K562 (cell line): ENCODE data around the gene PMVK. TPM values are rescaled to one million over a fixed set of nuclear protein-coding genes. Genes with fewer than 3 reads are reported as not detected.

Experiments used
- ARID1B ChIP-seq: fragments of 450-650 bp; IDR thresholded peaks from 2 replicates; pipeline ENCODE4 v1.6.1; 2016; ENCODE audit warnings: antibody characterized with exemption, mild to moderate bottlenecking, inconsistent platforms
- ATF7 ChIP-seq: fragments of 450-650 bp; IDR thresholded peaks from 2 replicates; pipeline ENCODE4 v1.7.1; 2014; ENCODE audit warnings: mild to moderate bottlenecking, moderate library complexity
- BACH1 ChIP-seq: fragments of 200-800 bp; sonication (Bioruptor generic); IDR thresholded peaks from 2 replicates; pipeline ENCODE4 v1.6.1; 2016; ENCODE audit warnings: missing genetic modification characterization, missing compliant biosample characterization
- CAMTA2 ChIP-seq: fragments of 250-450 bp; sonication (Bioruptor Pico); conservative IDR thresholded peaks from 2 replicates; pipeline ENCODE4 v1.5.1; 2022
- CHD1 ChIP-seq: fragments of 200-600 bp; sonication (generic); IDR thresholded peaks from one replicate; pipeline ENCODE4 v1.6.1; 2012; ENCODE audit warnings: mild to moderate bottlenecking, moderate library complexity, low read length, inconsistent platforms
- CSDE1 ChIP-seq, 2 experiments: fragments of 450-650 bp; IDR thresholded peaks; 2 replicates each; pipeline ENCODE4 v1.6.1; 2016; ENCODE audit warnings: mild to moderate bottlenecking in 1 of 2
- EGR1 ChIP-seq: fragments of 450-650 bp; conservative IDR thresholded peaks from 2 replicates; pipeline ENCODE4 v1.6.1; 2017; ENCODE audit warnings: mild to moderate bottlenecking
- FOXA3 ChIP-seq, 2 experiments: fragments of 450-650 bp in 1 of 2; sonication (generic) in 1 of 2; formaldehyde crosslinking; IDR thresholded peaks in 1 of 2; conservative IDR thresholded peaks in 1 of 2; 2 replicates each; pipeline versions ENCODE4 v1.4.0 to v1.8.0; 2020 to 2022; ENCODE audit warnings: mild to moderate bottlenecking in 2 of 2, missing genetic modification reagents in 1 of 2
- GABPB1 ChIP-seq: sonication (generic); formaldehyde crosslinking; IDR thresholded peaks from 2 replicates; pipeline ENCODE4 v1.8.0; 2022; ENCODE audit warnings: mild to moderate bottlenecking, missing genetic modification reagents
- KAT2B ChIP-seq: IDR thresholded peaks from one replicate; pipeline ENCODE4 v1.6.1; 2012; ENCODE audit warnings: low read depth, mild to moderate bottlenecking, control low read depth, inconsistent platforms, low read length, moderate library complexity
- KDM4B ChIP-seq, 2 experiments: fragments of 450-650 bp in 1 of 2; sonication (generic) in 1 of 2; IDR thresholded peaks; 2 replicates each; pipeline ENCODE4 v1.6.1; 2016 to 2017; ENCODE audit warnings: borderline replicate concordance in 2 of 2, antibody characterized with exemption in 1 of 2, low read depth in 1 of 2, mild to moderate bottlenecking in 1 of 2
- MAFG ChIP-seq: fragments of 450-650 bp; conservative IDR thresholded peaks from 2 replicates; pipeline ENCODE4 v1.6.1; 2016; ENCODE audit warnings: missing genetic modification characterization, missing compliant biosample characterization
- MYBL2 ChIP-seq, 2 experiments: fragments of 450-650 bp in 1 of 2; sonication (generic) in 1 of 2; formaldehyde crosslinking in 1 of 2; IDR thresholded peaks; 2 replicates each; pipeline versions ENCODE4 v1.6.1 to v1.8.1; 2017 to 2022; ENCODE audit warnings: borderline replicate concordance in 1 of 2, inconsistent platforms in 1 of 2, low read depth in 1 of 2, mild to moderate bottlenecking in 1 of 2, missing genetic modification reagents in 1 of 2, moderate library complexity in 1 of 2
- NRF1 ChIP-seq, 2 experiments: fragments of 450-650 bp; IDR thresholded peaks in 1 of 2; conservative IDR thresholded peaks in 1 of 2; 2 replicates each; pipeline ENCODE4 v1.6.1; 2014; ENCODE audit warnings: mild to moderate bottlenecking in 2 of 2
- PCBP1 ChIP-seq: fragments of 200-400 bp; formaldehyde crosslinking; IDR thresholded peaks from 2 replicates; pipeline ENCODE4 v1.6.1; 2018; ENCODE audit warnings: mild to moderate bottlenecking, low read depth, low read length; ENCODE audit not compliant: poor library complexity, severe bottlenecking
- POLR2AphosphoS5 ChIP-seq: IDR thresholded peaks from 2 replicates; pipeline ENCODE4 v1.6.1; 2011; ENCODE audit warnings: mild to moderate bottlenecking, low read depth, low read length, moderate library complexity; ENCODE audit not compliant: control insufficient read depth, insufficient read depth
- PTTG1 ChIP-seq: fragments of 450-650 bp; IDR thresholded peaks from 2 replicates; pipeline ENCODE4 v1.6.1; 2016; ENCODE audit warnings: low read depth, mild to moderate bottlenecking, missing genetic modification characterization, missing compliant biosample characterization
- RBM15 ChIP-seq: fragments of 200-400 bp; formaldehyde crosslinking; IDR thresholded peaks from 2 replicates; pipeline ENCODE4 v1.6.1; 2018; ENCODE audit warnings: mild to moderate bottlenecking, low read length, moderate library complexity; ENCODE audit not compliant: insufficient read depth
- TCF7 ChIP-seq: sonication (generic); IDR thresholded peaks from 2 replicates; pipeline ENCODE4 v1.6.1; 2016; ENCODE audit warnings: antibody characterized with exemption, borderline replicate concordance
- TCF7L2 ChIP-seq: fragments of 150-350 bp; IDR thresholded peaks from 2 replicates; pipeline ENCODE4 v1.6.1; 2016; ENCODE audit warnings: low read depth, mild to moderate bottlenecking, low read length, moderate library complexity
- ZBTB33 ChIP-seq: sonication (generic); formaldehyde crosslinking; IDR thresholded peaks from 2 replicates; pipeline ENCODE4 v1.8.1; 2023; ENCODE audit warnings: mild to moderate bottlenecking, missing genetic modification reagents
- ZKSCAN1 ChIP-seq: fragments of 150-350 bp; IDR thresholded peaks from 2 replicates; pipeline ENCODE4 v1.6.1; 2016; ENCODE audit warnings: low read depth, low read length
- ZNF263 ChIP-seq: sonication (generic); formaldehyde crosslinking; IDR thresholded peaks from 2 replicates; pipeline ENCODE4 v1.8.0; 2022; ENCODE audit warnings: mild to moderate bottlenecking, missing genetic modification reagents, borderline replicate concordance
- ZNF431 ChIP-seq: sonication (generic); formaldehyde crosslinking; IDR thresholded peaks from 2 replicates; pipeline ENCODE4 v1.8.0; 2022; ENCODE audit warnings: mild to moderate bottlenecking, missing genetic modification reagents
- ZNF766 ChIP-seq: fragments of 200-800 bp; sonication (Bioruptor generic); conservative IDR thresholded peaks from 2 replicates; pipeline ENCODE4 v1.6.1; 2016; ENCODE audit warnings: missing genetic modification characterization, missing compliant biosample characterization
- polyA plus RNA-seq, 8 experiments: library from polyadenylated mRNA; depleted of rRNA in 4 of 8; stranded (reverse) in 5 of 8; unstranded in 3 of 8; fragments of >200 nt; fragmentation: Nextera tagmentation in 2 of 8; fragmentation: Illumina TruSeq in 1 of 8; extraction: Ambion mirVana in 2 of 8; extraction: Trizol in 1 of 8; gene quantifications; 2 replicates each; pipeline versions ENCODE4 v1.2.1 to v1.2.3, GENCODE V29; 2011 to 2014; ENCODE audit warnings: inconsistent platforms in 1 of 8, missing spikeins in 1 of 8
- total RNA-seq, 7 experiments: library from RNA; depleted of rRNA in 6 of 7; stranded (reverse); fragments of >200 nt in 6 of 7; fragmentation: Illumina TruSeq in 2 of 7; extraction: Trizol in 2 of 7; gene quantifications; 2 replicates each; pipeline versions ENCODE4 v1.2.1 to v1.2.3, GENCODE V29; 2011 to 2021; ENCODE audit warnings: low replicate concordance in 1 of 7
- TF ChIP-seq, protein P1 (sequence below): fragments of 250-450 bp; sonication (Bioruptor Pico); IDR thresholded peaks from 2 replicates; pipeline ENCODE4 v1.8.0; 2022; ENCODE audit warnings: moderate library complexity, mild to moderate bottlenecking, inconsistent platforms
- TF ChIP-seq, protein P2 (sequence below): sonication (generic); formaldehyde crosslinking; IDR thresholded peaks from 2 replicates; pipeline ENCODE4 v1.9.0; 2022; ENCODE audit warnings: mild to moderate bottlenecking, missing genetic modification reagents

PMVK gene
- total and polyA plus RNA-seq, 9 of the 15 experiments (the other 6 are each of a cell fraction or from before 2014, with no cell fraction given) = 1.1 to 15.3 (median 6.3) TPM

DNA sequence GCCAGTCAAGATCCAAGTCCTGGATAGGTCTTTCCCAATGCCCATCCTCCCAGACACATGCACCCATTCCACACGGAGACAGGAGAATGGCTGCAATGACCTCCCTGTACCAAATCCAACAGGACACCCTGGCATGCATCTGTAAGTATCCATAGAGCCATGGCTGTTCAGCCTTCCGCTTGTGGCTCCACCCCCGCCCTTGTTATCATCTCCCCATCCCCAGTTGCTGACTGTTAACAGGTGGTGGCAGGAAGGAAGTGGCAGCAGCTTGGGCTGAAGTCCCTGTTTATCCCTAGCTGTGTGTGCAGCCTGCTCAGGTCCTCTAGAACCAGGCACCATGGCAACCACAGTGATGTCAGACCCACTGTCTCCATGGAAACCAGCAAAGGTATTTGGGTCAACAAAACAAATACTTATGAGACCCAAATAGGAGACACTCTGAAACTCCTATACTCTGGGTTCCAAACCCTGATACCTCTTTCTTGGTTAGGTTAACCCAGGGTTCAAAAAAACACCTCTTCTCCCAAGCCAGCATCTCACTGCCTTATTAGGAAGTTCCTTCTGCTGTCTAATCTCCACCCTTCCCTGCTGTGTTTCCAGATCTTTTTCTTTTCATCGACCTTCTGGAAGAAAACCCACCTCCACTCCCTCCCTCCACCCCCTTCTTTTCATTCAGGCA is 18.7 kb upstream of the PMVK start (continued):
- TF ChIP-seq RBM15 = no peak
- no peak for TF ChIP-seq KAT2B
- TF ChIP-seq BACH1 = 0 out of 2 replicates have a peak, but pooled peaks have one; percentile 24
- TF ChIP-seq EGR1 = peak; percentile 52; the same call in 1 of the 2 replicates
- no peak for TF ChIP-seq ZNF431 (CRISPR knock-in tag)
- no peak for TF ChIP-seq CHD1
- no peak for TF ChIP-seq PCBP1
- TF ChIP-seq ZKSCAN1 = no peak
- TF ChIP-seq FOXA3 (CRISPR knock-in tag; conservative IDR thresholded peaks at IDR 0.05 in 1 of 2, IDR thresholded peaks at IDR 0.05 in 1 of 2) = no peak
- TF ChIP-seq, protein P1, sequence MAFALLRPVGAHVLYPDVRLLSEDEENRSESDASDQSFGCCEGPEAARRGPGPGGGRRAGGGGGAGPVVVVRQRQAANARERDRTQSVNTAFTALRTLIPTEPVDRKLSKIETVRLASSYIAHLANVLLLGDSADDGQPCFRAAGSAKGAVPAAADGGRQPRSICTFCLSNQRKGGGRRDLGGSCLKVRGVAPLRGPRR (CRISPR knock-in tag) = no peak
- no peak for TF ChIP-seq POLR2AphosphoS5
- no peak for TF ChIP-seq KDM4B (IDR thresholded peaks at IDR 0.05; ENCODE audit: borderline replicate concordance in 2 of 2, low read depth in 1 of 2)
- no peak for TF ChIP-seq MYBL2 (IDR thresholded peaks at IDR 0.05; ENCODE audit: low read depth)
- no peak for TF ChIP-seq MYBL2 (CRISPR knock-in tag; IDR thresholded peaks at IDR 0.05; ENCODE audit: borderline replicate concordance)
- TF ChIP-seq PTTG1 (tag) = no peak
- TF ChIP-seq CSDE1 (IDR thresholded peaks at IDR 0.05) = peak in 1 of 2 experiments; percentile 67; a peak in 1 of 4 replicates
- no peak for TF ChIP-seq TCF7
- TF ChIP-seq ZNF766 = no peak
- TF ChIP-seq ATF7 = no peak
- TF ChIP-seq GABPB1 = 0 out of 2 replicates have a peak, but pooled peaks have one; percentile 2
- peak; percentile 8; the same call in 1 of the 2 replicates for TF ChIP-seq ARID1B
- no peak for TF ChIP-seq ZBTB33
- no peak for TF ChIP-seq MAFG (tag)
- TF ChIP-seq TCF7L2 = no peak
- no peak for TF ChIP-seq CAMTA2 (CRISPR knock-in tag)
- TF ChIP-seq, protein P2, sequence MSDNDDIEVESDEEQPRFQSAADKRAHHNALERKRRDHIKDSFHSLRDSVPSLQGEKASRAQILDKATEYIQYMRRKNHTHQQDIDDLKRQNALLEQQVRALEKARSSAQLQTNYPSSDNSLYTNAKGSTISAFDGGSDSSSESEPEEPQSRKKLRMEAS (CRISPR knock-in tag) = peak; percentile 12; the same call in 1 of the 2 replicates
- peak; percentile 15 to 25; a peak in 1 of 4 replicates for TF ChIP-seq NRF1 (conservative IDR thresholded peaks at IDR 0.05 in 1 of 2, IDR thresholded peaks at IDR 0.05 in 1 of 2)
- TF ChIP-seq ZNF263 (CRISPR knock-in tag) = no peak
